Central memory CD8-positive, alpha-beta T cell (primary cell): ENCODE measurements around the gene ZNF836.

Experiments
- ATAC-seq: fragments of 150-1000 bp; cut with Tn5 transposase; replicated peaks from 2 replicates; pipeline ENCODE4 v1.10.0; 2022; ENCODE audit warnings: mild to moderate bottlenecking, moderate FRiP score, moderate number of reproducible peaks; ENCODE audit not compliant: poor library complexity, severe bottlenecking; ENCODE audit errors: extremely low read depth
- DNase-seq, 2 donors: peaks; one replicate each; pipeline ENCODE4 v3.0.0; 2021; ENCODE audit warnings: low spot score in 2 of 2
- H3K27ac Mint-ChIP-seq: one replicate; pipeline ENCODE4 v1.8.0; 2022; ENCODE audit warnings: low read depth, mild to moderate bottlenecking, moderate library complexity, mixed read lengths
- H3K27me3 Mint-ChIP-seq: one replicate; pipeline ENCODE4 v1.8.0; 2022; ENCODE audit warnings: mixed read lengths
- H3K36me3 Mint-ChIP-seq: one replicate; pipeline ENCODE4 v1.8.0; 2022; ENCODE audit warnings: mild to moderate bottlenecking, moderate library complexity, mixed read lengths; ENCODE audit not compliant: insufficient read depth
- H3K4me1 Mint-ChIP-seq: one replicate; pipeline ENCODE4 v1.8.0; 2022; ENCODE audit warnings: mixed read lengths
- H3K4me3 Mint-ChIP-seq: one replicate; pipeline ENCODE4 v1.8.0; 2022; ENCODE audit warnings: mild to moderate bottlenecking, moderate library complexity, mixed read lengths
- H3K9me3 Mint-ChIP-seq: one replicate; pipeline ENCODE4 v1.8.0; 2022; ENCODE audit warnings: mixed read lengths

The ZNF836 gene

DNA sequence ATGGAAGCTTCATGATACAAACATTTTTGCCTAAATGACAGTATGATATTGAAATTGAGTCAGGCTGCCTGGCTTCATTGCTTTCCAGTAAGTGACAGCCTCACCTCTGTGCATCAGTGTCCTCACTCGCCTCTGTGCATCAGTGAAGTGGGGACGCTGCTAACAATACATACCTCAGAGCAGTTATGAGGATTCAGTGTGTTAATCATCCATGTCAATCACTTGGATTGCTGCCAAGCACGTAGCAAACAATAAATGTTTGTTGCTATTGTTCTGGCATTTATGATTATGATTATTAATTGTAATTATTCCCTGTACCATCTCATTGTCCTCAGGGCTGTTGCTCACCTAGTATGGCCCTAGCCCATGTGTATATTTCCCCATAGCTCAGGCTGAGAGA is 27.3 kb upstream of the ZNF836 start:
- DNase-seq (no peak), ATAC-seq (no peak)
- H3K36me3 Mint-ChIP-seq: peaks cover 41% of the 10 kb centered on the region
- H3K27me3 Mint-ChIP-seq: no peaks in the 10 kb centered on the region
- no peak overlapping the region for H3K27ac Mint-ChIP-seq
- no peak overlapping the region for H3K4me3 Mint-ChIP-seq
- H3K9me3 Mint-ChIP-seq: no peaks in the 10 kb centered on the region
- H3K4me1 Mint-ChIP-seq: peaks cover 45% of the 10 kb centered on the region

DNA sequence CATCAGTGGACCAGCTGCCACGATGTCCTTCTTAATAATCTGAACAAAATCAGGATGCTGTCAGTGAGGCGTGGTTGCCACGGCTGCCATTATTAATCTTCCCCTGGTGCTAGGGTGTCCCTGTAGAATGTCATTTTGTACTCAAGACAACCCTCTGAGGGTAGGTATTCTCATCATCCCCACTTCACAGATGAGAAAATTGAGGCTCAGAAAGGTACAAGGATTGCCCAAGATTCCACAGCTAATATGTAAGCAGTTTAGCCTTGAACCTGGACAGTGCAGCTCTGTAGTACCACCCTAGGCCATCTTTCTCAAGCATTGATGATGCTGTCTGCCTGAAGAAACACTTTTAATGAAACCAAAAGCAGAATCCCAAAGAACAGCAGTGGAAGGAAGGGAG is 26.5 kb upstream of the ZNF836 start:
- H3K9me3 Mint-ChIP-seq: no peaks in the 10 kb centered on the region
- H3K36me3 Mint-ChIP-seq: peaks cover 41% of the 10 kb centered on the region
- ATAC-seq: no peak
- H3K4me1 Mint-ChIP-seq: peaks cover 46% of the 10 kb centered on the region
- no peak overlapping the region for H3K27ac Mint-ChIP-seq
- H3K27me3 Mint-ChIP-seq: no peaks in the 10 kb centered on the region
- DNase-seq: no peak
- no peak overlapping the region for H3K4me3 Mint-ChIP-seq

DNA sequence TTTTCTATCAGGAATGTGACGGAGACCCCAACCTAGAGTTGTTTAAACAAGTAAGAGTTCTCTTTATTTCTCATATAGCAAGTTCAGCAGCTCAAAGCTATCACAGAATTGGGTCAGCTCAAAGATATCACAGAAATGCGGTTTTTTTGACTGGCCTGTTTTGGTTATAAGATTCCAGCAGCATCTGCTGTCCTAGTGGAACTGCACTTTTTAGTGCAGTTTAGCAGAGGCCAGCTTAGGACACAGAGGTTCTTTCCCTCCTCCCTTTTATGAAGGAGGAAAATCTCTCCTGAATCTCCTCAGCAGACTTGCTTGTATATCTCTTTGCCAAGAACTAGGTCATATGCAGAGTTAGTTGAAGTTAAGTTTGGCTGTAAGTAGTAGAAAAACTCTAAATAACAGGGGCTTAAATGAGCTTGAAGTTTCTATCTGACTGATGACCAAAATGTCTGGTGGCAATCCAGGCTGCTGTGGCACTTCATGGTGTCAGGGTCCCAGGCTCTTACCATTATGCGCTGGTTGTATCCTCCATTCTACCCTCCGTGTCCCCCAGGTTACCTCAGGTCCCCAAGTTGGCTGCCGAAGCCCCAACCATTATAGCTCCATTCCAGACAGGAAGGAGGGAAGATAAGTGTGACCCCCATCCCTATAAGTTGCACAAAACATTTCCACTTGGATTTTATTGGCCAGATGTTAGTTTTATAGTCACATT is 25.0 kb upstream of the ZNF836 start:
- Mint-ChIP-seq H3K27ac (no peak overlapping the region), H3K27me3 (no peaks in the 10 kb centered on the region), H3K36me3 (peaks cover 36% of the 10 kb centered on the region), H3K9me3 (no peaks in the 10 kb centered on the region), H3K4me3 (no peak overlapping the region), H3K4me1 (peaks cover 51% of the 10 kb centered on the region)
- no peak for ATAC-seq
- no peak for DNase-seq

DNA sequence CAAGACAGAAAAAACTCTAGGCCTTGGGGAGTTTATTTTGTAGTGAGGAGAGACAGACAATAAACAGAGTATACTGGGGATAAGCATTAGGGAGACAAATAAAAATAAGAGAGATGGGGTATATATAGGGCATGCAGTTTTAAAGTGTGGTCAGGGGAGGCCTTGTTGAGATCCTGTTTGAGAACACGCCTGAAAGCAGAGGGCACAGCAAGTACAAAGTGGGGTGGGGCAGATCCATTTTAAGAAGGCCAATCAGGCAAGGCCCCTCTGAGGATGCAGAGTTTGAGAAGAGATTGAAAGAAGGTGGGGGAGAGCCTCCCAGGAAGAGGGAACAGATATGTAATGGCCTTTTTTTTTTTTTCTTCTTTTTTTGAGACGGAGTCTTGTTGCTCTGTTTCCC is 20.5 kb upstream of the ZNF836 start:
- peak overlapping the region; percentile 38 for H3K27ac Mint-ChIP-seq
- H3K9me3 Mint-ChIP-seq: no peaks in the 10 kb centered on the region
- DNase-seq (no peak), ATAC-seq (no peak)
- H3K27me3 Mint-ChIP-seq: no peaks in the 10 kb centered on the region
- H3K36me3 Mint-ChIP-seq: peaks cover 32% of the 10 kb centered on the region
- H3K4me1 Mint-ChIP-seq: peaks cover 46% of the 10 kb centered on the region
- peak overlapping the region; percentile 98 for H3K4me3 Mint-ChIP-seq

DNA sequence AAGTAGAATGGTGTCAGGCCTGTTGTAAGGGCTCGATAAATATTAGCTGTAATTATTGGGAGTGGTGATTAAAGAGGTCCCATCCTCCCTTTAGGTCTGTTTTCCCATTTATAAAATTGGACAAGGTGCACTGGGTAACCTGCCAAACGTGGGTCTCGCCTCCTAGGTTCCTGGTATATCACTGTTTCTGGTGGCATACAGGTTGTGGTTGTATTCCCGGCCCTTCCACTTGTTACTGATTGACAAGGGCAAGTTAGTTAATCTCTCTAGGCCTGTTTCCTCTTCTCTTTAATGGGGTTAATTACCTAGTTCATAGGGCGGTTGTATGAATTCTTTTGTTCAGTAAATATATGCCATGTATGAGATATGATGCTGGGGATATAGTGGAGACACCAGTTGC is 20.0 kb upstream of the ZNF836 start:
- peaks cover 46% of the 10 kb centered on the region for H3K4me1 Mint-ChIP-seq
- peak overlapping the region; percentile 38 for H3K27ac Mint-ChIP-seq
- H3K9me3 Mint-ChIP-seq: no peaks in the 10 kb centered on the region
- H3K36me3 Mint-ChIP-seq: peaks cover 28% of the 10 kb centered on the region
- DNase-seq (no peak), ATAC-seq (no peak)
- H3K27me3 Mint-ChIP-seq: no peaks in the 10 kb centered on the region
- H3K4me3 Mint-ChIP-seq: peak overlapping the region; percentile 98

DNA sequence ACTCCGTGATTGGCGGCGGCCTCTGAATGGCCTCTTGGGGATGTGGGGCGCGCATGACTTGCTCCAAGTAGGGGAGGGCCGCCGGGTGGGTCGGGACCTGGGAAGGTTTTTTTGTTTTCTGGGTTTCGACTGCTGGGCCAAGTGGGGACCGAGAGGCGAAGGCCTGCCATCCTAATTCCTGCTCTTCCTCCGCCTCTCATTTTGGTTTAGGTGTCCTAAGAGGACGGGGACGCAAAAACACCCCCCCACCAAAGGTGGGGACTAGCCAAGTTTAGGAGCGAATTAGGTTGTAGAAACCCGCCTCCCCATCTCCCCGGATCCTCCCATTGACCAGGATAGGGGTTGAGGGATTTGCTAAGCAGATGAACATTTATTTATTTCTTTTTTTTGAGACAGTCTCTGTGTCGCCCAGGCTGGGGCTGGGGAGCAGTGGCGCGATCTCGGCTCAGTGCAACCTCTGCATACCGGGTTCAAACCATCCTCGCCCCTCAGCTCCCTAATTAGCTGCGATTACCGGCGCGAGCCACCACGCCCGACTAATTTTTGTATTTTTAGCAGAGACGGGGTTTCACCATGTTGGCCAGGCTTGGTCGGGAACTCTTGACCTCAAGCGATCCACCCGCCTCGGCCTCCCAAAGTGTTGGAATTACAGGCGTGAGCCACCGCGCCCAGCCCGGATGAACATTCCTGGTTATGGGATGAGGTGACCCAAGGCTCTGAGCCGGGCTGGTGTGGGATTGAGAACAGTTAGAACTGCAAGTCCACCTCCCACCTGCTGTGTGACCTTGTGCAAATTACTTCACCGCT is 19.3 kb upstream of the ZNF836 start:
- H3K27ac Mint-ChIP-seq: peak overlapping the region; percentile 99
- DNase-seq: no peak
- peak; percentile 0 for ATAC-seq
- peaks cover 46% of the 10 kb centered on the region for H3K4me1 Mint-ChIP-seq
- H3K36me3 Mint-ChIP-seq: peaks cover 27% of the 10 kb centered on the region
- no peaks in the 10 kb centered on the region for H3K9me3 Mint-ChIP-seq
- peak overlapping the region; percentile 98 for H3K4me3 Mint-ChIP-seq
- no peaks in the 10 kb centered on the region for H3K27me3 Mint-ChIP-seq

DNA sequence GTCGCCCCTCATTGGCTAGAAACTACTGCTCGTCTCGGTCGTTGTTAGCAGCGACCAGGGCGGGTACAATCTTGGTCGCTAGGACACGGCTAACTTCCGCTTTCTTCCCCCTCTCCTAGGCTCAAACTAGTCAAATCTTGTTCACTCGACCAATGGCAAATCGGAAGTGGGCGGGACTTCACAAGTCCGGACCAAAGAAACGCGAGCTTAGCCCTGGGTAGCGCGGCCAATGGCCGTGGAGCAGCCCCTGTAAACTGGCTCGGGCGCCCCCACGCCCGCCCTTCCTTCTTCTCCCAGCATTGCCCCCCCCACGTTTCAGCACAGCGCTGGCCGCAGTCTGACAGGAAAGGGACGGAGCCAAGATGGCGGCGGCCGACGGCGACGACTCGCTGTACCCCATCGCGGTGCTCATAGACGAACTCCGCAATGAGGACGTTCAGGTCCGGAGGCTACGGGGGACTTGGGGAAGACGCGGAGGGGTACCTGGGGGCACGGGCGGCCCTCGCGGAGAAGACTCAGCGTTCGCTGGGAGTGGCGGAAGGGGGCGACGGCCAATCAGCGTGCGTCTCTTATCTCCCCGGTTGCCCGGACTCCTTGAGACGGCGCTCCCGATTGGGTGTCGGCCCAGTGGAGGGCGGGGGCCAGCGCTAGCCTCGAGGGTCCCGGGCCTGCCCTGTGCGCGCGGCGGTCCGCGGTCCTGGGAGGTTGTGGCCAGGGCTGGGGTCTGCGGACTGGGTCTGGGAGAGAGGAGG is 18.5 kb upstream of the ZNF836 start, which contains the start of gene PPP2R1A:
PPP2R1A (plus strand) TSS at position 318 of the 752 bp plus-strand sequence; CDS start at position 363, 45 bp downstream.
- Mint-ChIP-seq H3K4me1 (peaks cover 45% of the 10 kb centered on the region), H3K27ac (peak within 1 kb of the TSS; percentile 99), H3K36me3 (peaks cover 27% of the 10 kb centered on the region), H3K9me3 (no peaks in the 10 kb centered on the region), H3K27me3 (no peaks in the 10 kb centered on the region), H3K4me3 (peak within 1 kb of the TSS; percentile 98)
- peak; percentile 98 to 99 for DNase-seq
- peak; percentile 92 for ATAC-seq

DNA sequence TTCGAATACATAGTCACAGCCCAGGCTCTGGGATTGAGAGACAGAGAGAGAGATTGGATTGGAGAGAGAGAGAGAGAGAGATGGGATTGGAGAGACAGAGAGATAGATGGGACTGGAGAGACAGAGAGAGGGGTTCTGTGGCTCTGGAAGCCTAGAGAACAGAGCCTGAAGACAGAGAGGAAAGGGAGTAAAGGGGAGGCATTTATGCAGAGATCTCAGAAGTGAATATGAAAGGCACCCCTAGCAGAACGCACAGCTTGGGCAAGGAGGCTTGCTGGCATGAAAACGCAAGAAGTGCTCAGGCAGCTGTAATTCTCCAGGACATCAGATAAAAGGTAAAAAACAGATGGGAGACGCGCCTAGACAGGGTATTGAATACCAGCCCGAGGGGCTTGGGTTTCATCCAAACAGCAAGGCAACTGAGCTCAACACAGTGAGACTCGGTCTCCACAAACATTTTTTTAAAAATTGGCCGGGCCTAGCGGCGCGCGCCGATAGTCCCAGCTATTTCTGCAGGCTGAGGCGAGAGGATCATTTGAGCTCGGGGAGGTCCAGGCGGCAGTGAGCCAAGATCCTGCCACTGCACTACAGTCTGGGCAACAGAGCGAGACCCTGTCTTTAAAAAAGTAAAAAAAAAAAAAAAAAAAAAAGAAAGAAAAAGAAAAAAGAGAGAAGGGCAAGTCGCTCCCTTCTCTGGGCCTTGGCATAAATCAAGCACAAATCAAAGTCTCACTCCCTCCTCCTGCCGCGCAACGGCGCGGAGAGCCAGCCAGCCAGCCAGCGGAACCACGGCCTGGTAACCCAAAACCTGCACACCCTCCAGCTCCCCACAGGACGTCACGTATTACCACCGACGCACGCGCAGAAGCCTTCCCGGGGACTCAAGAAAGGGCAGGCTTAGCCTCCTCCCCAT is 17.7 kb upstream of the ZNF836 start:
- ATAC-seq: no peak
- DNase-seq: peak in 1 of 2 donors; percentile 17

DNA sequence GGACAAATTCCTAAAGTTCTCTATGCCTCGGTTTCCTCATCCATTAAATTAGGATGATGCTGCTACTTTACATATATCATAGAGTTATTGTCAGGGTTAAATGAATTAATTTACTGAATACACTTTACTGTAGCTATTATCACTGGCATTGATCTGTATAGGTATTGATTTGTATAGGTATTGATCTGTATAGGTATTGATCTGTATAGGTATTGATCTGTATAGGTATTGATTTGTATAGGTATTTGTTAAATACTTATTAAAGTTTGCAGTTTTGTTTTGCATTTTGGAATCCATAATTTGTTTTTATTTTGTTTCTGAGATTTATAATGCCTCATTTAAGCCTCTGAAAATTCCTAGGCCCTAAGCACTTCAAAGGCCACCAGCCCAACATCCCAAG is 16.0 kb upstream of the ZNF836 start:
- ATAC-seq (no peak), DNase-seq (no peak)
- peaks cover 18% of the 10 kb centered on the region for H3K36me3 Mint-ChIP-seq
- H3K4me3 Mint-ChIP-seq: no peak overlapping the region
- peaks cover 24% of the 10 kb centered on the region for H3K4me1 Mint-ChIP-seq
- no peak overlapping the region for H3K27ac Mint-ChIP-seq
- no peaks in the 10 kb centered on the region for H3K9me3 Mint-ChIP-seq
- H3K27me3 Mint-ChIP-seq: no peaks in the 10 kb centered on the region

More for the DNA sequence above, 17.7 kb upstream of the ZNF836 start:
- Mint-ChIP-seq H3K4me1 (peaks cover 37% of the 10 kb centered on the region), H3K27ac (peak overlapping the region; percentile 99), H3K4me3 (peak overlapping the region; percentile 98), H3K27me3 (no peaks in the 10 kb centered on the region), H3K9me3 (no peaks in the 10 kb centered on the region), H3K36me3 (peaks cover 22% of the 10 kb centered on the region)

DNA sequence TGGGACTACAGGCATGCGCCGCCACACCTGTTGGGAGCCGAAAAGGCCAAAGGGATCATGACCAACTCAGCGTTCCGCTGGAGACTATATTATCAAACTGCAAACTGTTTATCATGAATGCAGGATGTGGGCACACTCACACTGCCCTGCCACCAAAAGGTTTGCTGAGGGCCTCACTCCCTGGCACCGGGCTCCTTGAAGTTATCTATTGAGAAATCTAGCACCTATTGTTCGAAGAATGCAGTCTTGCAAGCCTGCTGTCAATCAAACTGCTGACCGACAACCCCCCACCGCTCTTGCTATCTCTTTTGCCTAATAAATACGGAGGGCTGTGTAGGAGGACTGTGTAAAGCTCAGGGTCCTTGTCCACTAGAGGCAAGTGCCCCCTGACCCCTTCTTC is 5.2 kb upstream of the ZNF836 start:
- H3K4me1 Mint-ChIP-seq: peaks cover 5% of the 10 kb centered on the region
- peak overlapping the region; percentile 47 for H3K27ac Mint-ChIP-seq

DNA sequence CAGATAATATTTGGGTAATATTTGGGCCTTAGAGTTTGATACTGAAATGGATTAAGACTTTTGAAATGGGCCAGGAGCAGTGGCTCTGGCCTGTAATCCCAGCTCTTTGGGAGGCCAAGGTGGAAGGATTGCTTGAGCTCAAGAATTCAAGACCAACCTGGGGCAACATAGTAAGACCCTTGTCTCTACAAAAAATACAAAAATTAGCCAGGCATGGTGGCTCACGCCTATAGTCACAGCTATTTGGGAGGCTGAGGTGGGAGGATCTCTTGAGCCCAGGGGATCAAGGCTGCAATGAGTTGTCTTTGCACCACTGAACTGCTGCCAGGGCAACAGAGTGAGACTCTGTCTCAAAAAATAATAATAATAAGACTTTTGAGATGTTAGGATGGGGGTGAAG is 926 bp upstream of the ZNF836 start:
- DNase-seq: no peak
- Mint-ChIP-seq H3K4me3 (peak overlapping the region; percentile 98), H3K36me3 (peaks cover 23% of the 10 kb centered on the region), H3K4me1 (peaks cover 24% of the 10 kb centered on the region), H3K27me3 (no peaks in the 10 kb centered on the region), H3K9me3 (no peaks in the 10 kb centered on the region), H3K27ac (no peak overlapping the region)
- ATAC-seq: no peak

More for the DNA sequence above, 5.2 kb upstream of the ZNF836 start:
- no peaks in the 10 kb centered on the region for H3K9me3 Mint-ChIP-seq
- peaks cover 3% of the 10 kb centered on the region for H3K36me3 Mint-ChIP-seq
- peak overlapping the region; percentile 7 for H3K4me3 Mint-ChIP-seq
- H3K27me3 Mint-ChIP-seq: no peaks in the 10 kb centered on the region
- ATAC-seq (no peak), DNase-seq (no peak)
